Stimulated activated CD4-positive, alpha-beta T cell treated with anti-CD3 and anti-CD28 coated beads, Interleukin-15, amount 100 ng/mL, for 1 hour (primary cell): ENCODE measurements around the gene THRB.

Experiments
- DNase-seq, 2 donors: peaks; one replicate each; pipeline ENCODE4 v3.0.0-alpha.2; 2020; ENCODE audit warnings: low read depth in 1 of 2, low spot score in 1 of 2

THRB gene

GRCh38 chr3:24154781-24155180 is 339.9 kb downstream of the THRB start:
- DNase-seq = no peak

GRCh38 chr3:24154013-24154695 is 340.5 kb downstream of the THRB start:
- DNase-seq = no peak

- DNase-seq = no peak
Observed at GRCh38 chr3:24151594-24151993, 343.1 kb downstream of the THRB start.

GRCh38 chr3:24149032-24149431 is 345.6 kb downstream of the THRB start:
- DNase-seq = no peak

- no peak for DNase-seq
Observed at GRCh38 chr3:24145981-24146822, 348.4 kb downstream of the THRB start.

GRCh38 chr3:24145481-24145880 is 349.2 kb downstream of the THRB start:
- no peak for DNase-seq

GRCh38 chr3:24142127-24142526 is 352.5 kb downstream of the THRB start:
- DNase-seq = no peak

- no peak for DNase-seq
Observed at GRCh38 chr3:24141548-24141947, 353.1 kb downstream of the THRB start.

GRCh38 chr3:24139463-24140412 is 354.9 kb downstream of the THRB start:
- no peak for DNase-seq

- no peak for DNase-seq
Observed at GRCh38 chr3:24138876-24139256, 355.8 kb downstream of the THRB start.

GRCh38 chr3:24137958-24138875 is 356.4 kb downstream of the THRB start:
- no peak for DNase-seq

GRCh38 chr3:24137334-24137733 is 357.3 kb downstream of the THRB start:
- DNase-seq = no peak

- DNase-seq = no peak
Observed at GRCh38 chr3:24136624-24137310, 357.9 kb downstream of the THRB start.

- no peak for DNase-seq
Observed at GRCh38 chr3:24135280-24135679, 359.4 kb downstream of the THRB start.

- DNase-seq = no peak
Observed at GRCh38 chr3:24133942-24134341, 360.7 kb downstream of the THRB start.

GRCh38 chr3:24133436-24133835 is 361.2 kb downstream of the THRB start:
- no peak for DNase-seq

GRCh38 chr3:24129549-24129948 is 365.1 kb downstream of the THRB start:
- DNase-seq = no peak

- DNase-seq = no peak
Observed at GRCh38 chr3:24128199-24129005, 366.2 kb downstream of the THRB start.

GRCh38 chr3:24123596-24123995 is 371.1 kb downstream of the THRB start:
- DNase-seq = no peak
